ENCODE results near the gene CDK4.

- TF ChIP-seq EZH2 (optimal IDR thresholded peaks at IDR 0.05; ENCODE audit: low read depth, low read length), result no peak
- no peak for TF ChIP-seq CTCF (IDR thresholded peaks at IDR 0.05; ENCODE audit: low read length)
- no peak for TF ChIP-seq EZH2phosphoT487 (IDR thresholded peaks at IDR 0.05; ENCODE audit: low read length)
Measured at GRCh38 chr12:57708296-57708695, 43.8 kb downstream of the CDK4 start.
